Hematopoietic multipotent progenitor cell treated with erythropoietin and hydrocortisone succinate and interleukin-3 and kit ligand, for 4 days (in vitro differentiated cells): ENCODE data around the gene CAMK1G.
A peak's percentile ranks its signal among the peaks of the same experiment; 100 is the strongest.

Experiments used
- DNase-seq: peaks from one replicate; pipeline ENCODE4 v3.0.0-alpha.2; 2015

Gene CAMK1G

GRCh38 chr1:209601809-209602657 lies 18.5 kb downstream of the CAMK1G start:
- peak; percentile 76 for DNase-seq

DNA sequence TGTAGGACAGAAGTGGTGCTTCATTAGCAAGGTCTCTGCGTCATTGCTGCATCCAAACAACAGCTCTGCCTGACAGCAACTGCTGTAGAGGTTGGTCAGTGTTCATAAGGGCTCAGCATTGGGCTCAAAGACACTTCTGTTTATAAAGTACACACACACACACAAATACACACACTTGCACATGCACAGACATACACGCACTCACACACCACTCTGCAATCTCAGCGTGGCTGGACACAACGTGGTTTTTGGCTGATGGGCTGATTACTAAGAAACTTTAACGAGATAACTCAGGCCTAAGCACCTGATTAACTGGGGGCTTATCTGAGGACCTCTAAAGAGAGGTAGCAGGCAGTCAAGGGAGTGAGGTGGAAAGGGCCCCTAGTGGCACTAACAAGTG lies 20.4 kb downstream of the CAMK1G start:
- no peak for DNase-seq

DNA sequence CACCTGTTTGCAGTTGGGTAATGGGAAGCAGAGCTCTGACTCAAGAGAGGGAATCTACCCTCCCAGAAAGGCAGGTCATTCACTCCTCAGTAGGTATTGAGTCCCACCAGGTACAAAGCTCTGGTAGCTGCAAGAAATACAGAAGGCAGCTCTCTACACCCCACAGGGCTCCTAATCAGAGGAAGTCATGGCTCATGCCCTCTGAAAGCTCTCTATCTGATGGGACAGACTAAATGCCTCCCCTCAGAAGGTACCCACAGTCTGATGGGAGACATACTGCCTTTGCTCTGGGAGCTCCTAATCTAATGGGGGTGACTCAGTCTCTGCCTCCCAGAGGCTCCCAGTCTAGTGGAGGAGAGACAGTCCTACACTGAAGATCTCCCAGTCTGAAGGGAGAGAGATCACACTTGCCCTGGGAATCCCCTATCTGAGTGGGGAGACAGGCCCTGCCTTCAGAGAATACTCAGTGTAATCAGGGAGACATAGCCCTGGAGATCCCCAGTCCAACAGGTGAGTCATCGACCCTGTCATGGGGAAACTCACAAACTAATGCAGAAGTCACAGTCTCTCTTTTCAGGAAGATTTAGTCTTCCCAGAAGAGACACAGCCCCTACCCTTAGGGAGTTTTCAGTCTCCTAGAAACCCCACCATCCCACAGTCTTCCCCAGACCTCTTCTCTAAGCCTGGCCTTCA lies 23.7 kb downstream of the CAMK1G start:
- DNase-seq: no peak

DNA sequence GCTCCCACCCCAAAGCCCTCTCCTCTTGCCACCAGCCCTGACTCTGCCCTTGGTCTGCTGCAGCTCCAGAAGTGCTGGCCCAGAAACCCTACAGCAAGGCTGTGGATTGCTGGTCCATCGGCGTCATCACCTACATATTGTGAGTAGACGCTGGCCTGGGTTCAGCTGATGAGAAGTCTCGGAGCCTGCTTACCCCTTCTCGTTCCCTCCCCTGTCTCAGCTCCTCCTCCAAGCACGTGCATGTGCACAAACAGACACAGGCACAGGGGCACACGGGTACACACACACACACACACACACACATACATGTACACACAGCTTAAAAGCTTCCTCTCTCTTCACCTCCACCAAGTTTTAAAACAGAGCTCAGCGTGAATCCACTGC lies 24.3 kb downstream of the CAMK1G start:
- no peak for DNase-seq

GRCh38 chr1:209609041-209609790 lies 25.7 kb downstream of the CAMK1G start:
- DNase-seq: no peak

DNA sequence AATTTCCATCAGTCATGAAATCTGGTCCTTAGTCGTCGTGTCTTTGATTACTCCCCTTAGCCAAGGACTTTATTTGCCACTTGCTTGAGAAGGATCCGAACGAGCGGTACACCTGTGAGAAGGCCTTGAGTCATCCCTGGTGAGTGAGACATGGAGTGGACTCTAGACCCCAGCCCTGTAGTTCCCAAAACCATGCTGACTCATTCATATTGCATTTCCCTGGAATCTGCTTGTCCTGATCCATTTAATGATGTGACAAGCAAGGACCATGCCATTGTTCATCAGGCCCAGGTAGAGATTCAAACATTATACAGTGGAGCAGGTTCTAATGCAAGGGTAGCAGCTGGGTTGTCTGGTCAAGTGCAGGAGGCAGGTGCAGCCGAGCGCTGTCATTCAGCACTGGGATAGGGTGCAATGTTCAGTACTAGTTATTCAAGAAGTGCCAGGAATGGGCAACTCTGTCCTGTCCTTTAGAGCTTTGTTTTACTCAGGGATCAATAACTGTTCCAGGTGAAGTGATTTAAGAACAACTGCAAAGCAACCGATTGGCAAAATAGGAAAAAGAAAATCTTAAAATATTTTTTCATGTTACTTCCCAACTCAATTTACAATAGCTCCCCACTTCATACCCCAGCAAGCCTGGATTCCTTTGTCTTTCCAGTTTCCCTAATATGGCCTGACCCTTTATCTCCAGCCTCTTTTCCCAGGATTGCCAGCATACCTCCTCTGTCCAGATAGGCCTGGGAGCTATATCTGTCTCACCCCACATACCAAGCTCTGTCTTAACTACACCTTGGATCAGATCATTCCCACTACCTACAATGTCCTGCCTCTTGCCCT lies 26.5 kb downstream of the CAMK1G start:
- DNase-seq: no peak

DNA sequence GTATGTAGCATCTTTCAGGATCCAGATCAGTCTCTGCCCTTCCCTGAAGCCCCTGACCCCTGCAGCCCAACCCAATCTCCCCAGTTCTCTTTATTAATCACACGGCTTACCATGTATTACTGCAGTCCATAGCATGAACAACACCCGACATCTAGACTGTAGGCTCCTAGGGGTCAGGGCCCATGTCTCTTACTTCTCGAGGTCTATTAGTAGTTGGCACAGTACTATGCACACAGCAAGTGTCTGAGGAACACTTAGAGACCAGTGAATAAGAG lies 27.1 kb downstream of the CAMK1G start:
- no peak for DNase-seq

DNA sequence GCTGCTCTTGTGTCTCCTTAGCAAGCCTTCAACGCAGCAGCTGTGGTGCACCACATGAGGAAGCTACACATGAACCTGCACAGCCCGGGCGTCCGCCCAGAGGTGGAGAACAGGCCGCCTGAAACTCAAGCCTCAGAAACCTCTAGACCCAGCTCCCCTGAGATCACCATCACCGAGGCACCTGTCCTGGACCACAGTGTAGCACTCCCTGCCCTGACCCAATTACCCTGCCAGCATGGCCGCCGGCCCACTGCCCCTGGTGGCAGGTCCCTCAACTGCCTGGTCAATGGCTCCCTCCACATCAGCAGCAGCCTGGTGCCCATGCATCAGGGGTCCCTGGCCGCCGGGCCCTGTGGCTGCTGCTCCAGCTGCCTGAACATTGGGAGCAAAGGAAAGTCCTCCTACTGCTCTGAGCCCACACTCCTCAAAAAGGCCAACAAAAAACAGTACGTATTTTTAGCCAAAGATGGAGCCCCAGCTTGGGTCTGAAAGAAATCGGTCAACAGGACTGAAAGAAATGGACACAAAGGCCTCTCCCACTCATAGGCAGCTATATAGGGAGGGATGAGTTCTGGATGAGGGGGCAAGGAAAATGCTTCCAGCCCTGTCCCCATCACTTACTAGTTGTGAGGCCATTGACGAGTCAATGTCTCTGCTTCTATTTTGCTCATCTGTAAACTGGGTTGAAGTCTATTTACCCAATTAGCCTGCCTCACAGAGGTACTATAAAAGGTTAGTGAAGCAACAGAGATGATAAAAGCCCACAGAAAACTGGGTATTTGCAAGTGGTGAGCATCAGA lies 28.5 kb downstream of the CAMK1G start:
- no peak for DNase-seq

- DNase-seq: no peak
These were observed 29.3 kb downstream of the CAMK1G start for GRCh38 chr1:209612646-209613399.

DNA sequence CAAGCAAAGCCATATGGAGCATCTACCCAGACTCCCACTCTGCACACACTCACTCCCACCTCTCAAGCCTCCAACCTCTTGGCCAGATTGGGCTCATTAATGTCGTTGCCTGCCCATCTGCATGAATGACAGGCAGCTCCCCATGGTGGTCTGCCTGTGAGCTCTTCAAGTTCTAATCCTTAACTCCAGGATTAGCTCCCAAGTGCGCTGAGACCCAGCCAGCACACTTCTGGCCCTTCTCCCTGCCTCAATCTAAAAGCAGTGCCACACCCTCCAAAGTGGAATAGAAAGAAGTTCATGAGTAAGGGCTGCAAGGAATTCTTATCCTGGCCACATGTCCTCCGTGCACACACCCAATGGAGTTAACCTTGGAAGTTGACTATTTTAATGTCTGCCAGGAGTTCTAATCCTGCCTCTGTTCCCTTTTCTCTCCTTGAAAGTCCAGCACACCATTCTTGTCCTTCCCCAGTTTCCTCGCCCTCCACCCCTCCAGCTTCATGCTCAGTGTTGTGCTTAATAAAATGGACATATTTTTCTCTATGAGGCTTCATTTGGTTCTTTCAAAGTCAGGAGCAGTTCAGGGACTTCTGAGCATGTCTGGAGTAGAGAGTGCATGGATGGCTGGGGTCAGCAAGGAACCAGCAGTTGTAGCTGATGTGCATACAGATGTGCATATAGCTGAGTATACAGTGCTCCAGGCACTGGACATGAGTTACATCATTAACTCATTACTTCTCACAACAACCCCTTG lies 30.1 kb downstream of the CAMK1G start:
- no peak for DNase-seq

GRCh38 chr1:209614151-209614420 lies 30.6 kb downstream of the CAMK1G start:
- DNase-seq: no peak

DNA sequence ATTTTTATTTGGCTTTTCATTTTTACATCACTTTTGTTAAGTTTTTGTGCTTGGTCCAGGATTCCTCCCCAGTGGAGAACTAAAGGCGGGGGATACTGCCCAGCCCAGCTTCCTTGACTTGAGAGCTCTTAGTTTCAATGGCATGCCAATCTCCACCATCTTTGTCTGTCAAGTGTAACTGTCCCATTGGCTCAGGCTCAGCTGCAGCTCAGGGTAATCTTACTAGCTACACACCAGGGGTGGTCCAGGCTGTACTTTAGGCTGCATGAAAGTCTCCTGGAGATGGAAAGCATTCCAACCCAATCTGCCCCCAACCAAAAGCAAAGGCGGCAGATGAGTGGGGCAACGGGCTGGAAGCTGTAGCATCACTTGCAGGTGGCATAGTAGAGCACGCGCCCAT lies 31.4 kb downstream of the CAMK1G start:
- no peak for DNase-seq

DNA sequence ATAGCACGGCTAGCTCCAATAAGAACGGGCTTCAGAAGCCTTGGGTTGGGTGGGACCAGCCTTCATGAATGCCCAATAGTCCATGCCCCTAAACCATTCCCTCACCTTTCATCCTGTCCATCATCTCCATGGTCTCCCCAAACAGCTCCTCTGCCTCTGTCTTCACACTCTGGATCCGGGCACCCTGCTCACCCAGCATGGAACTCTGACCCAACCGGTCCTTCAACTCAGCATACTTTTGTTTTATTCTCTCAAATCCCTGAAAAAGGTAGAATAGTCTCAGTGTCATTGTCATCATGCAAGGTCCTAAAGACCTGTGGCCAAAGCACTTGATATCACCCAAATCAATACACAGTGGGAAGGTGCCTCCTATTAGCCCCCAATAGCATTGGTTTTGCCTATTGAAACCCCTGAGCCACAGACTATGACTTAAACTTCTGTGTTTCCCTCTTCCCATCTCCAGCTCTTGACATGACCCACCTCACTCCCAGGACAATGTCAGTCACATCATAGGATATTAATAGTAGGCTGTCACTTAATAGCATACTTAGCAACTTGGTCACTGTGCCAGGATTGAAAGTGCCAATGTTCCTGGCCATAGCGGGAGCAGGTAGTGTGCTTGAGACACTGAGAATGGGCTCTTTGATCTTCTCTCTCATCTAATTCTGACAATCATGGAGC lies 33.0 kb downstream of the CAMK1G start:
- DNase-seq: no peak

DNA sequence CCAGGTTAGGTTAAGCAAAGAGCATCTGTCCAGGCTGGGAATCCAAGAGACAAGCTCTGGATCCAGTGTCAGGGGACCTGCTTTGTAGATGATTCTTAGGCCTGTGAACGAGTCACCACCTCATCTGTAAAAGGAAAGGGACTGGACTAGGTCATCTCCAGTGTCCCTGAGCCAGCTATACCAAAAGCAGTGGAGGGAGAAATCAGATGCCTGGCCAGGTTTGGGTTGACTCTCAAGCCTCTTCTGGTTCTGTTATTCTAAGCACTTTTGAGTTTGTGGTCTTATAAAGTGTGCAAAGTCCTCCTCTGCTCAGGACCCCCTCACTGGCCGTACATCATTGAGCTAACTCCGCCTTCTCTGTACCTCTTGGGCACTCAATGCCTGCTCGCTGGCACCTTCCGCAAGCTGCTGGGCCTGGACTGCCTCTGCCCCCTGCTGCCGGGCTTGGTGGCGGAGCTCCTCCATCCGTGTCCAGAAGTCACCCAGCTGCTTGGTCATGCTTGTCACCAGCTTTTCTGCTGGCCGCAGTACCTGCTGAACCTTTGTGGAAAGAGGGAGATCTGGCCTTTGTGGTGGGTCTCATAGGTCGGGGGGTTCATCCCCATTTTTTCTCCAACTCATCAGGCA lies 33.6 kb downstream of the CAMK1G start:
- no peak for DNase-seq

DNA sequence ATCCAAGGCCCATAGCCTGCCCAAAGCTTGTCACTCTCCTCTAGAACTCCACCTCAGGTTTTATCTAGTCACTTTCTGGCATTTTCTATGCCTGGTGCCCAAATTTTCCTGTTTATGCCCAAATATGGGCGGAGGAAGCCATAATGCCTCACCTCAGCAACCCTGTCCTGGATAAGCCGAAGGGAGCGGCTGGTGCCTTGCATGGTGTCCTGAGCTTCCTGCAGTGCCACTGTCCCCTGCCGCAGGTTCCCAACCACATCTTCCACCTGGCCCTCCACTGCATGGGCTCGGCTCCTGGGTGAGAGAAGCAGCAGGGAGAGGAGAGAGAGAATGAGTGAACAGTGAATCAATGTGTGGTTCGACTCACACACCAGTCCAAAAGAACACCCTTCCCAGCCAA lies 34.2 kb downstream of the CAMK1G start:
- DNase-seq: no peak

DNA sequence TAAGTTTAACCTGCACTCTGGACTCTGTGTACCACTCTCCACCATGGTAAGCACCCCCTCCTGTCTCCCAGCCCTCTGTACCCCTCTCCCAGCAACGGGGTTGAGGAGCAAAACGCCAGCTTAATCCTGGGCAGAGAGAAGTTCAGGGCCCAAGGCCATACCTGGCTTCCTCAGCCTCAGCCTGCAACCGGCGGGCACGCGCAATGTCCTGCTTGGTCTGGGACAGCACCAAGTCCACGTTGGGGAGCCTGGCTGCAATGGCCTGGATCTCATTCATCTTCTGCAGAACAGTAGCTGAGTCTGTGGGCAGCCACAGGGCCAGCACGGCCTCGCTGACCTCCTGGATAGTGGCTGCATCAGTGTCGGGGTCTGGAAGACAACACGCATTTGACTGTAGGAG lies 34.8 kb downstream of the CAMK1G start:
- DNase-seq: no peak

GRCh38 chr1:209618756-209619420 lies 35.4 kb downstream of the CAMK1G start:
- peak; percentile 12 for DNase-seq

DNA sequence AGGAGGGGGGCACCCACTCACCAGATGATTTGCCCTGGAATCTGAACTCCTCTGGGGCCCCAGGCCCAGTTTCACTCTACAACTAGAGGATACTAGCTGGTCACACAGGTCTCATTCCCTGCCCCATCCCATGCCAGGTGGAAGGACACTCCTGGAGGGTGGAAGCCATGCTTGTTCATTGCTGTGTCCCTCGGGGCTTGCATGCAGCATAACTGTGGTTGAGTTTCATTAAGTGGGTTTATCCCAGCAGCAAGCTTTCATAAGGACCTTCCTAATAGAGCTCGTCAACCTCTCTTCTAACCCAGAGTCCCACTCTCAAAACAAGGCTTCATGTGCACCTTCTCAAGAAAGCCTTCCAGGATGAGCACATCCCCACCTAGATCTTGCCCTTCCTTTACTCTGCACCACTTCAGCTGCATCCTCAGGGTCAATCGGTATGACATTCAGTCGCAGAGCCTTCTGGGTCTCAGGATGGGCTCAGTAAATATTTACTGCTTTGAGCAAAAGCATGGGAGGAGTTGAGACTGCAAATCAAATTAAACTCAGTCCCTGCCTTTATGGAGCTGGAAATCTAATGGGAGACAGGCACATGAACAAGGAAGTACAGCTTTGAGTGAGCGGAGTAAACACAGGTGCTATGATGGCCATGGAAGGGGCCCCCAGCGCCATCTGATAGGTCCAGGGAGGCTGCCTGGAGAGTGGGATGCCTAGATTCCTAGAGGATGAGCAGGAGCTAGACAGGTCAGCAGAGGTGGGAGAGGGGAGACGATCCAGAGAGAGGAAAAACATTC lies 36.4 kb downstream of the CAMK1G start:
- DNase-seq: no peak
